H1 (cell line): ENCODE results near the gene GREB1. TPM values are rescaled to one million over a fixed set of nuclear protein-coding genes. Genes with fewer than 3 reads are reported as not detected.

Source experiments
- CTCF ChIA-PET: fragments of 300-600 bp; sonication (Branson Sonifier 250); formaldehyde crosslinking; loops from one replicate; lab custom pipeline; 2021; ENCODE audit not compliant: partially characterized antibody; lab: Charles Lee
- POLR2A ChIA-PET: fragments of 300-600 bp; sonication (Branson Sonifier 250); formaldehyde crosslinking; loops from one replicate; lab custom pipeline; 2021; ENCODE audit warnings: inconsistent platforms; ENCODE audit not compliant: partially characterized antibody; lab: Charles Lee
- DNase-seq, 2 experiments: peaks; one replicate each; pipeline versions ENCODE4 v3.0.0 to v3.0.0-alpha.2; 2010 to 2022; ENCODE audit warnings: low spot score in 2 of 2, low read depth in 1 of 2, mixed read lengths in 1 of 2
- FAIRE-seq: peaks from 2 replicates; lab custom pipeline; 2011; peaks lifted over from hg19 to GRCh38; lab: Jason Lieb, UNC
- H2AFZ ChIP-seq: 2 replicates; pipeline ENCODE4 v1.8.1; 2012; ENCODE audit warnings: low read length, inconsistent platforms
- H2AK5ac ChIP-seq: 2 replicates; pipeline ENCODE4 v1.6.1; 2013; ENCODE audit warnings: low read depth, low read length
- H2BK120ac ChIP-seq: replicated peaks from 2 replicates; pipeline ENCODE3; 2013; ENCODE audit warnings: low read depth, low read length, inconsistent platforms
- H2BK12ac ChIP-seq: 2 replicates; pipeline ENCODE4 v1.6.1; 2013; ENCODE audit warnings: low read depth, low read length
- H2BK15ac ChIP-seq: 2 replicates; pipeline ENCODE4 v1.6.1; 2013; ENCODE audit warnings: low read length
- H2BK20ac ChIP-seq: 2 replicates; pipeline ENCODE4 v1.6.1; 2013; ENCODE audit warnings: low read length
- H2BK5ac ChIP-seq: 2 replicates; pipeline ENCODE4 v1.6.1; 2013; ENCODE audit warnings: low read depth, low read length
- H3K14ac ChIP-seq: 2 replicates; pipeline ENCODE4 v1.6.1; 2013; ENCODE audit warnings: inconsistent platforms; ENCODE audit not compliant: insufficient read length
- H3K18ac ChIP-seq: 2 replicates; pipeline ENCODE4 v1.6.1; 2013; ENCODE audit warnings: low read length; ENCODE audit errors: extremely low read depth
- H3K23ac ChIP-seq: 2 replicates; pipeline ENCODE4 v1.6.1; 2013; ENCODE audit warnings: inconsistent platforms; ENCODE audit not compliant: insufficient read length
- H3K23me2 ChIP-seq: 2 replicates; pipeline ENCODE4 v1.6.1; 2013; ENCODE audit warnings: low read depth, low read length
- H3K27ac ChIP-seq: 2 replicates; pipeline ENCODE4 v1.6.1; 2011; ENCODE audit warnings: low read depth, low read length, inconsistent platforms
- H3K27me3 ChIP-seq, 4 experiments: replicated peaks in 1 of 4; 1 replicate in 1 of 4; 2 replicates in 3 of 4; pipeline versions ENCODE4 v1.6.1 to v1.8.1; 2011 to 2013; ENCODE audit warnings: low read length in 3 of 4, mild to moderate bottlenecking in 3 of 4, inconsistent platforms in 2 of 4, mixed read lengths in 2 of 4, moderate library complexity in 1 of 4; ENCODE audit not compliant: control insufficient read depth in 3 of 4, insufficient read depth in 3 of 4; ENCODE audit errors: extremely low read depth in 1 of 4
- H3K36me3 ChIP-seq, 4 experiments: 2 replicates each; pipeline versions ENCODE4 v1.6.1 to v1.8.1; 2011 to 2013; ENCODE audit warnings: mild to moderate bottlenecking in 4 of 4, low read length in 3 of 4, moderate library complexity in 2 of 4, control low read depth in 1 of 4, inconsistent platforms in 1 of 4; ENCODE audit not compliant: insufficient read depth in 4 of 4, control insufficient read depth in 2 of 4
- H3K4ac ChIP-seq: replicated peaks from 2 replicates; pipeline ENCODE3; 2013; ENCODE audit warnings: low read length, low read depth, mixed read lengths, inconsistent platforms; ENCODE audit not compliant: insufficient read length
- H3K4me1 ChIP-seq, 4 experiments: replicated peaks in 1 of 4; 1 replicate in 1 of 4; 2 replicates in 3 of 4; pipeline versions ENCODE4 v1.6.1 to v1.8.1; 2011 to 2013; ENCODE audit warnings: low read length in 3 of 4, inconsistent platforms in 2 of 4, mixed read lengths in 1 of 4; ENCODE audit not compliant: insufficient read depth in 4 of 4, control insufficient read depth in 3 of 4
- H3K4me2 ChIP-seq, 2 experiments: 2 replicates each; pipeline versions ENCODE4 v1.6.1 to v1.8.1; 2011 to 2013; ENCODE audit warnings: low read depth in 2 of 2, low read length in 2 of 2, control low read depth in 1 of 2, inconsistent platforms in 1 of 2, mild to moderate bottlenecking in 1 of 2; ENCODE audit not compliant: insufficient read depth in 1 of 2
- H3K4me3 ChIP-seq, 4 experiments: fragments of 200-600, 300-600 bp in 1 of 4; sonication (generic), shearing (Covaris generic), sonication (Bioruptor Twin) in 1 of 4; 2 replicates each; pipeline versions ENCODE4 v1.5.1 to v1.8.1; 2011 to 2016; ENCODE audit warnings: low read length in 4 of 4, low read depth in 3 of 4, control low read depth in 2 of 4, inconsistent platforms in 2 of 4, mild to moderate bottlenecking in 2 of 4, mixed read lengths in 1 of 4, moderate library complexity in 1 of 4; ENCODE audit not compliant: insufficient read depth in 2 of 4; ENCODE audit errors: extremely low read depth in 1 of 4
- H3K56ac ChIP-seq: replicated peaks from 2 replicates; pipeline ENCODE3; 2013; ENCODE audit warnings: low read depth, mild to moderate bottlenecking, mixed read lengths, low read length, inconsistent platforms; ENCODE audit not compliant: insufficient read length
- H3K79me1 ChIP-seq: 2 replicates; pipeline ENCODE4 v1.6.1; 2013; ENCODE audit warnings: low read depth, low read length, control low read depth
- H3K79me2 ChIP-seq, 2 experiments: 2 replicates each; pipeline versions ENCODE4 v1.6.1 to v1.8.1; 2012 to 2013; ENCODE audit warnings: low read length in 2 of 2, mild to moderate bottlenecking in 2 of 2, inconsistent platforms in 1 of 2; ENCODE audit not compliant: insufficient read depth in 2 of 2, control insufficient read depth in 1 of 2
- H3K9ac ChIP-seq, 4 experiments: replicated peaks in 1 of 4; 1 replicate in 1 of 4; 2 replicates in 3 of 4; pipeline versions ENCODE4 v1.6.1 to v1.8.1; 2011 to 2013; ENCODE audit warnings: low read depth in 3 of 4, low read length in 3 of 4, control low read depth in 2 of 4, mild to moderate bottlenecking in 2 of 4, moderate library complexity in 2 of 4, inconsistent platforms in 1 of 4; ENCODE audit errors: extremely low read depth in 1 of 4
- H3K9me3 ChIP-seq, 2 experiments: 2 replicates each; pipeline versions ENCODE4 v1.6.1 to v1.8.1; 2012 to 2013; ENCODE audit warnings: mild to moderate bottlenecking in 2 of 2, moderate library complexity in 2 of 2, control low read depth in 1 of 2, inconsistent platforms in 1 of 2, low read depth in 1 of 2, low read length in 1 of 2, mixed read lengths in 1 of 2; ENCODE audit not compliant: insufficient read depth in 2 of 2
- H4K20me1 ChIP-seq, 2 experiments: replicated peaks in 1 of 2; 2 replicates each; pipeline versions ENCODE3 to v1.8.1; 2011 to 2013; ENCODE audit warnings: inconsistent platforms in 2 of 2, low read length in 2 of 2, mild to moderate bottlenecking in 1 of 2; ENCODE audit not compliant: insufficient read depth in 2 of 2, control insufficient read depth in 1 of 2
- H4K5ac ChIP-seq: 2 replicates; pipeline ENCODE4 v1.6.1; 2013; ENCODE audit warnings: low read length, low read depth, mixed read lengths, inconsistent platforms; ENCODE audit not compliant: insufficient read length
- H4K8ac ChIP-seq: 2 replicates; pipeline ENCODE4 v1.8.0; 2013; ENCODE audit warnings: mild to moderate bottlenecking, moderate library complexity, low read length, inconsistent platforms; ENCODE audit not compliant: insufficient read depth; ENCODE audit errors: extremely low read depth
- H4K91ac ChIP-seq: replicated peaks from 2 replicates; pipeline ENCODE3; 2013; ENCODE audit warnings: low read length, mixed read lengths, inconsistent platforms; ENCODE audit not compliant: insufficient read length
- KDM4A ChIP-seq: IDR thresholded peaks from one replicate; pipeline ENCODE4 v1.7.1; 2012; ENCODE audit warnings: low read depth, mild to moderate bottlenecking, moderate library complexity, low read length, inconsistent platforms; ENCODE audit not compliant: severe bottlenecking
- NANOG ChIP-seq: IDR thresholded peaks from 2 replicates; pipeline ENCODE4 v1.6.1; 2011; ENCODE audit warnings: low read length, low read depth, mild to moderate bottlenecking, inconsistent platforms; ENCODE audit not compliant: insufficient read depth, poor library complexity, severe bottlenecking
- ZNF274 ChIP-seq: IDR thresholded peaks from 2 replicates; pipeline ENCODE4 v1.7.0; 2012; ENCODE audit warnings: low read length, borderline replicate concordance; ENCODE audit errors: extremely low read depth
- WGBS, 2 experiments: shearing (Covaris generic) in 1 of 2; methylation state at CpG; one replicate each; pipeline versions ENCODE4 v1.1.6 to v1.1.7; 2013 to 2015; ENCODE audit warnings: low lambda C conversion rate in 2 of 2, mixed read lengths in 2 of 2, inconsistent platforms in 1 of 2, low coverage in 1 of 2, missing lambda C conversion rate in 1 of 2; ENCODE audit not compliant: insufficient replicate concordance in 2 of 2, insufficient coverage in 1 of 2, insufficient read length in 1 of 2; ENCODE audit errors: extremely low coverage in 1 of 2, missing lambda C conversion rate in 1 of 2; 5-methylcytosine and 5-hydroxymethylcytosine counted together
- long read RNA-seq, 2 experiments: library from RNA in 1 of 2; library from capped mRNA in 1 of 2; stranded (forward); transcript quantifications; one replicate each; pipeline ENCODE4 v2.0.0, GENCODE V29; 2021; ENCODE audit warnings: inconsistent platforms in 1 of 2
- polyA minus RNA-seq, 3 experiments: library from RNA; depleted of rRNA, polyadenylated mRNA; stranded (reverse); fragments of >200 nt; gene quantifications; 1 replicate in 2 of 3; 2 replicates in 1 of 3; pipeline ENCODE4 v1.2.3, GENCODE V29; 2011
- polyA plus RNA-seq, 7 experiments: library from polyadenylated mRNA; depleted of rRNA in 3 of 7; stranded (reverse) in 5 of 7; unstranded in 2 of 7; fragments of >200 nt in 5 of 7; fragments of 200-250 nt in 2 of 7; gene quantifications; 1 replicate in 5 of 7; 2 replicates in 1 of 7; 4 replicates in 1 of 7; pipeline versions ENCODE4 v1.2.1 to v1.2.3, GENCODE V29; 2011 to 2013; ENCODE audit warnings: missing spikeins in 2 of 7, mixed read lengths in 2 of 7
- total RNA-seq: library from RNA; stranded (reverse); fragmentation: NEBNext Ultra II Directional; extraction: Animal tissue kit (Norgen Biotek cat#: 25700); gene quantifications from 2 replicates; pipeline ENCODE4 v1.2.1, GENCODE V29; 2021

Gene GREB1
- total RNA-seq (41.7 and 43.4 TPM in 2 replicates), polyA plus RNA-seq (2011; rRNA removed) (7.9 and 13.8 TPM in 2 replicates), polyA minus RNA-seq (2011; rRNA and poly(A)+ RNA removed) (23.1 and 26.4 TPM in 2 replicates)
- 9.9 TPM for polyA plus RNA-seq (2011; cell fraction: cytosol; rRNA removed)
- polyA plus RNA-seq (2011; cell fraction: nucleus; rRNA removed), result 22.7 TPM
- 14.3 to 18.0 TPM (median 16.3 TPM) in 4 replicates for polyA plus RNA-seq (2012, experiment 1 of 2)
- polyA plus RNA-seq (2012, experiment 2 of 2), result 8.5 TPM
- polyA plus RNA-seq (2013, experiment 1 of 2), result 16.9 TPM
- polyA plus RNA-seq (2013, experiment 2 of 2), result 15.7 TPM
- 13.1 TPM for polyA minus RNA-seq (2011; cell fraction: cytosol; rRNA and poly(A)+ RNA removed)
- polyA minus RNA-seq (2011; cell fraction: nucleus; rRNA and poly(A)+ RNA removed), result 21.8 TPM
- long read RNA-seq, experiment 1, partial matches to known transcripts, result 3 of 13 reads
- long read RNA-seq, experiment 1, other reads (novel, unspliced or antisense), result 10 of 13 reads
- long read RNA-seq, experiment 2, partial matches to known transcripts, result 0 of 9 reads
- long read RNA-seq, experiment 2, other reads (novel, unspliced or antisense), result 9 of 9 reads

- FAIRE-seq (no peak), DNase-seq (no peak)
- Histone ChIP-seq H4K8ac (no peak within 1 kb of the TSS), H3K14ac (no peak within 1 kb of the TSS), H2BK15ac (no peak within 1 kb of the TSS), H3K79me1 (peaks cover 7% of the 10 kb centered on the region), H4K91ac (no peak within 1 kb of the TSS), H3K23ac (no peak within 1 kb of the TSS), H3K4me2 (no peak within 1 kb of the TSS), H3K56ac (no peak within 1 kb of the TSS), H3K4ac (no peak within 1 kb of the TSS), H3K18ac (no peak within 1 kb of the TSS), H2BK120ac (no peak within 1 kb of the TSS), H2BK12ac (no peak within 1 kb of the TSS), H2BK5ac (no peak within 1 kb of the TSS), H3K9me3 (no peaks in the 10 kb centered on the region), H3K4me3 (no peak within 1 kb of the TSS), H3K27ac (no peak within 1 kb of the TSS), H3K36me3 (no peaks in the 10 kb centered on the region), H3K9ac (no peak within 1 kb of the TSS), H3K79me2 (no peaks in the 10 kb centered on the region), H2AK5ac (no peak within 1 kb of the TSS), H4K5ac (no peak within 1 kb of the TSS), H2AFZ (no peak within 1 kb of the TSS), H4K20me1 (peaks cover 0 to 5% of the 10 kb centered on the region in 2 experiments), H3K27me3 (no peaks in the 10 kb centered on the region), H3K4me1 (peaks cover 2 to 6% (median 3%) of the 10 kb centered on the region in 4 experiments; a peak in 2 of 7 replicates), H2BK20ac (no peak within 1 kb of the TSS), H3K23me2 (no peaks in the 10 kb centered on the region)
- TF ChIP-seq KDM4A (no peak), NANOG (no peak), ZNF274 (no peak)
- CTCF ChIA-PET, result interaction anchor here (0.6 to 22.6 kb wide), 27 partner anchors 10 to 154 kb away, joined by 3 to 377 read pairs (median 12); no protein-coding TSS in a partner anchor
- POLR2A ChIA-PET, result interaction anchor here (0.7 to 0.9 kb wide), 2 partner anchors 25 to 26 kb away, joined by 3 read pairs; no protein-coding TSS in a partner anchor
- 93% methylated on average over 9 of the region's 9 CpGs; no CpG with 5 or more reads in 1 of the 2 experiments for WGBS, 2 experiments
Measured at GRCh38 chr2:11533278-11534070, at the start of gene GREB1. GREB1 (plus strand) TSS chr2:11534045; CDS start chr2:11556615, 22,570 bp downstream.
